ENCODE data around the gene DDX47. TPM values are rescaled to one million over a fixed set of nuclear protein-coding genes. Genes with fewer than 3 reads are reported as not detected.
"Not testable (repeated sequence)": the region's sequence is repeated elsewhere in the genome, so short reads cannot be mapped to it uniquely, and the experiment has no call there.

Gene DDX47
- total RNA-seq, 2 experiments from 2014 or later = 45.1 to 59.1 TPM

DNA sequence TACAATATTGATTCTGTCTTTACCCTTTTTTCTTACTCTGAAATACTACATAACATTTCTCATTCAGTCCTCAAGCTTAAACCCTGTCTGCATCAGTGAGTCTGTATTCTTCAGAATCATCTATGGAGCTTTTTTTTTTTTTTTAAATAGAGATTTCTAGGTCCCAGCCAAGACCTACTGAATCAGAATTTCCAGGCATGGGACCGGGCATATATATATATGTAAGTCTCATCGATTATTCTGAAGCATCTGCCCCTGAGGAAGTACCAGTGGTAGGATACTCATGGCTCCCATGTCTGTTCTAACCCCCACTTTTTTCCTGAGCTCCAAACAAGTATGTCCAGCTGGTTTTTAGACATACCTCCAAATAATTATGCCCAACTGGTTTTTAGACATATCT, 6.1 kb downstream of the DDX47 start:
- no peak for DNase-seq (ENCODE audit: low spot score)
- Histone ChIP-seq H3K4me2 (ENCODE audit: low read length) (no peak overlapping the region), H3K36me3 (ENCODE audit: insufficient read depth, low read length) (peaks cover 98% of the 10 kb centered on the region), H3K27ac (ENCODE audit: low read depth, low read length, poor library complexity, severe bottlenecking) (no peak overlapping the region), H4K20me1 (ENCODE audit: insufficient read depth, low read length) (no peaks in the 10 kb centered on the region), H3K79me2 (ENCODE audit: insufficient read depth, low read depth, low read length) (peaks cover 39% of the 10 kb centered on the region), H3K4me1 (ENCODE audit: insufficient read depth, low read length, poor library complexity, severe bottlenecking) (peaks cover 4% of the 10 kb centered on the region), H3K4me3 (ENCODE audit: low read depth, low read length, poor library complexity, severe bottlenecking) (no peak overlapping the region), H2AFZ (ENCODE audit: low read length) (no peak overlapping the region), H3K9me3 (ENCODE audit: low read length) (no peaks in the 10 kb centered on the region), H3K9me2 (ENCODE audit: insufficient read depth, low read length) (no peaks in the 10 kb centered on the region)
- TF ChIP-seq, protein P1, sequence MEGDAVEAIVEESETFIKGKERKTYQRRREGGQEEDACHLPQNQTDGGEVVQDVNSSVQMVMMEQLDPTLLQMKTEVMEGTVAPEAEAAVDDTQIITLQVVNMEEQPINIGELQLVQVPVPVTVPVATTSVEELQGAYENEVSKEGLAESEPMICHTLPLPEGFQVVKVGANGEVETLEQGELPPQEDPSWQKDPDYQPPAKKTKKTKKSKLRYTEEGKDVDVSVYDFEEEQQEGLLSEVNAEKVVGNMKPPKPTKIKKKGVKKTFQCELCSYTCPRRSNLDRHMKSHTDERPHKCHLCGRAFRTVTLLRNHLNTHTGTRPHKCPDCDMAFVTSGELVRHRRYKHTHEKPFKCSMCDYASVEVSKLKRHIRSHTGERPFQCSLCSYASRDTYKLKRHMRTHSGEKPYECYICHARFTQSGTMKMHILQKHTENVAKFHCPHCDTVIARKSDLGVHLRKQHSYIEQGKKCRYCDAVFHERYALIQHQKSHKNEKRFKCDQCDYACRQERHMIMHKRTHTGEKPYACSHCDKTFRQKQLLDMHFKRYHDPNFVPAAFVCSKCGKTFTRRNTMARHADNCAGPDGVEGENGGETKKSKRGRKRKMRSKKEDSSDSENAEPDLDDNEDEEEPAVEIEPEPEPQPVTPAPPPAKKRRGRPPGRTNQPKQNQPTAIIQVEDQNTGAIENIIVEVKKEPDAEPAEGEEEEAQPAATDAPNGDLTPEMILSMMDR (conservative IDR thresholded peaks at IDR 0.05; ENCODE audit: low read length) = no peak
- no peak for TF ChIP-seq EZH2phosphoT487 (IDR thresholded peaks at IDR 0.05; ENCODE audit: borderline replicate concordance, low read depth, low read length)
- no TSS peak for BruUV-seq (replicated peaks)
- ChIA-PET CTCF (ENCODE audit: unreplicated experiment) (no interaction called here), POLR2A (interaction anchor here (0.5 kb wide), 1 partner anchor 64 kb away, joined by 5 read pairs; no protein-coding TSS in a partner anchor)
- intact Hi-C loops (cut with micrococcal nuclease; ENCODE audit: unreplicated experiment) = no loop called here

- Histone ChIP-seq H3K4me2 (ENCODE audit: low read length) (no peak overlapping the region), H3K4me3 (ENCODE audit: low read depth, low read length, poor library complexity, severe bottlenecking) (no peak overlapping the region), H3K27ac (ENCODE audit: low read depth, low read length, poor library complexity, severe bottlenecking) (no peak overlapping the region), H3K79me2 (ENCODE audit: insufficient read depth, low read depth, low read length) (peaks cover 33% of the 10 kb centered on the region), H3K36me3 (ENCODE audit: insufficient read depth, low read length) (peaks cover 98% of the 10 kb centered on the region), H3K4me1 (ENCODE audit: insufficient read depth, low read length, poor library complexity, severe bottlenecking) (no peaks in the 10 kb centered on the region), H2AFZ (ENCODE audit: low read length) (no peak overlapping the region), H4K20me1 (ENCODE audit: insufficient read depth, low read length) (no peaks in the 10 kb centered on the region), H3K9me2 (ENCODE audit: insufficient read depth, low read length) (no peaks in the 10 kb centered on the region), H3K9me3 (ENCODE audit: low read length) (no peaks in the 10 kb centered on the region)
- intact Hi-C loops (cut with micrococcal nuclease; ENCODE audit: unreplicated experiment) = no loop called here
- CTCF ChIA-PET (ENCODE audit: unreplicated experiment) = no interaction called here
- no peak for DNase-seq (ENCODE audit: low spot score)
- POLR2A ChIA-PET = no interaction called here
- no peak for TF ChIP-seq EZH2phosphoT487 (IDR thresholded peaks at IDR 0.05; ENCODE audit: borderline replicate concordance, low read depth, low read length)
- TF ChIP-seq, protein P1 (conservative IDR thresholded peaks at IDR 0.05; ENCODE audit: low read length) = no peak
- BruUV-seq (replicated peaks) = no TSS peak
Observed at GRCh38 chr12:12819752-12820311, 6.7 kb downstream of the DDX47 start.

DNA sequence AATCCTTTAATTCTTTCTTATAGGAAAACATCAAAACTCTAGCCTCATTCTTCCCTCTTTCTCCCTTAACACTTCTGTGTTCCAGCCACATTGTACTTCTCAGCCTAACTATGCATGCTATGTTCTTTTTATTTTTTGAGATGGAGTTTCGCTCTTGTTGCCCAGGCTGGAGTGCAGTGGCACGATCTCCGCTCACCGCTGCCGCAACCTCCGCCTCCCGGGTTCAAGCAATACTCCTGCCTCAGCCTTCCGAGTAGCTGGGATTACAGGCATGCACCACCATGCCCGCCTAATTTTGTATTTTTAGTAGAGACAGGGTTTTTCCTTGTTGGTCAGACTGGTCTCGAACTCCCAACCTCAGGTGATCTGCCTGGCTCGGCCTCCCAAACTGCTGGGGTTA, 7.2 kb downstream of the DDX47 start:
- CTCF ChIA-PET (ENCODE audit: unreplicated experiment); H3K4me1 ChIP-seq (ENCODE audit: insufficient read depth, low read length, poor library complexity, severe bottlenecking); H4K20me1 ChIP-seq (ENCODE audit: insufficient read depth, low read length); H3K9me3 ChIP-seq (ENCODE audit: low read length); H3K9me2 ChIP-seq (ENCODE audit: insufficient read depth, low read length); H3K27ac ChIP-seq (ENCODE audit: low read depth, low read length, poor library complexity, severe bottlenecking); POLR2A ChIA-PET; H2AFZ ChIP-seq (ENCODE audit: low read length); intact Hi-C loops (cut with micrococcal nuclease; ENCODE audit: unreplicated experiment); BruUV-seq (replicated peaks); H3K4me3 ChIP-seq (ENCODE audit: low read depth, low read length, poor library complexity, severe bottlenecking); DNase-seq (ENCODE audit: low spot score); H3K4me2 ChIP-seq (ENCODE audit: low read length): not testable (repeated sequence)
- peaks cover 28% of the 10 kb centered on the region; the same call in 1 of the 2 replicates for H3K79me2 ChIP-seq (ENCODE audit: insufficient read depth, low read depth, low read length)
- peaks cover 96% of the 10 kb centered on the region for H3K36me3 ChIP-seq (ENCODE audit: insufficient read depth, low read length)

Data from OCI-LY7 (cell line).